BLaER1 treated with 17β-estradiol and CSF1 and Interleukin-3, amounts not matched to agents 10 nM and 100 nM (cell line): ENCODE measurements around the gene CDC14B.

Experiments used
- H3K27ac ChIP-seq, 11 experiments: shearing (Covaris generic); formaldehyde crosslinking; 2 replicates each; pipeline ENCODE4 v1.8.1; 2022
- H3K27me3 ChIP-seq, 11 experiments: shearing (Covaris generic); formaldehyde crosslinking; 2 replicates each; pipeline ENCODE4 v1.8.1; 2022
- H3K36me3 ChIP-seq, 11 experiments: shearing (Covaris generic); formaldehyde crosslinking; 2 replicates each; pipeline ENCODE4 v1.8.1; 2022
- H3K4me1 ChIP-seq, 10 experiments: shearing (Covaris generic); formaldehyde crosslinking; 2 replicates each; pipeline ENCODE4 v1.8.1; 2022
- H3K4me2 ChIP-seq, 11 experiments: shearing (Covaris generic); formaldehyde crosslinking; 2 replicates each; pipeline ENCODE4 v1.8.1; 2022
- H3K4me3 ChIP-seq, 10 experiments: shearing (Covaris generic); formaldehyde crosslinking; 2 replicates each; pipeline ENCODE4 v1.8.1; 2022
- H3K9ac ChIP-seq, 11 experiments: shearing (Covaris generic); formaldehyde crosslinking; 2 replicates each; pipeline ENCODE4 v1.8.1; 2022
- H3K9me3 ChIP-seq, 11 experiments: shearing (Covaris generic); formaldehyde crosslinking; replicated peaks in 1 of 11; 2 replicates each; pipeline ENCODE4 v1.8.1; 2022
- H4K20me1 ChIP-seq, 11 experiments: shearing (Covaris generic); formaldehyde crosslinking; 2 replicates each; pipeline ENCODE4 v1.8.1; 2022
- Cebpa-rat ChIP-seq, 11 experiments: shearing (Covaris generic); IDR thresholded peaks; 2 replicates each; pipeline ENCODE4 v1.8.1; 2022

CDC14B gene

GRCh38 chr9:96483733-96484390, 135.8 kb downstream of the CDC14B start:
- Histone ChIP-seq H3K4me1 (peaks cover 0 to 11% (median under 1%) of the 10 kb centered on the region in 10 experiments; a peak in 5 of 20 replicates), H3K9me3 (no peaks in the 10 kb centered on the region), H3K36me3 (peaks cover 0 to 28% (median 20%) of the 10 kb centered on the region in 11 experiments; a peak in 11 of 22 replicates), H3K9ac (no peak overlapping the region), H3K4me3 (no peak overlapping the region), H4K20me1 (no peaks in the 10 kb centered on the region), H3K4me2 (no peak overlapping the region), H3K27me3 (no peaks in the 10 kb centered on the region), H3K27ac (no peak overlapping the region)
- no peak for TF ChIP-seq Cebpa-rat (IDR thresholded peaks at IDR 0.05)

DNA sequence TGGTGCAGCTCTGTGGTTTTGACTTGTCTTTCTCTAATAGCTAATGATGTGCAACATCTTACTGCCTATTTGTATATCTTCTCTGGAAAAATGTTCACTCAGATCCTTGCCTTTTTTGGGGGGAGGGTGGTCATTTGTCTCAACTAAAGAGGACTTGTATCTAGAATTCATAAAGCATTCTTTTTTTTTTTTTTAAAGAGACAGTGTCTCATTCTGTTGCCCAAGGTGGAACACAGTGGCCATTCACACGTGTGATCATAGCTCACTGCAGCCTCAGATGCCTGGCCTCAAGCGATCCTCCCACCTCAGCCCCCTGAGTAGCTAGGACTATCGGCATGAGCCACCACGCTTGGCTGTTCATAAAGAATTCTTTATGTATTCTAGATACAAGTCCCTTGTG, 136.4 kb downstream of the CDC14B start:
- Histone ChIP-seq H3K4me3 (no peak overlapping the region), H3K9ac (no peak overlapping the region), H3K36me3 (peaks cover 0 to 21% (median 14%) of the 10 kb centered on the region in 11 experiments; a peak in 11 of 22 replicates), H3K27me3 (no peaks in the 10 kb centered on the region), H3K4me1 (peaks cover 0 to 11% (median 2%) of the 10 kb centered on the region in 10 experiments; a peak in 6 of 20 replicates), H3K9me3 (no peaks in the 10 kb centered on the region), H4K20me1 (no peaks in the 10 kb centered on the region), H3K27ac (no peak overlapping the region), H3K4me2 (no peak overlapping the region)
- no peak for TF ChIP-seq Cebpa-rat (IDR thresholded peaks at IDR 0.05)

DNA sequence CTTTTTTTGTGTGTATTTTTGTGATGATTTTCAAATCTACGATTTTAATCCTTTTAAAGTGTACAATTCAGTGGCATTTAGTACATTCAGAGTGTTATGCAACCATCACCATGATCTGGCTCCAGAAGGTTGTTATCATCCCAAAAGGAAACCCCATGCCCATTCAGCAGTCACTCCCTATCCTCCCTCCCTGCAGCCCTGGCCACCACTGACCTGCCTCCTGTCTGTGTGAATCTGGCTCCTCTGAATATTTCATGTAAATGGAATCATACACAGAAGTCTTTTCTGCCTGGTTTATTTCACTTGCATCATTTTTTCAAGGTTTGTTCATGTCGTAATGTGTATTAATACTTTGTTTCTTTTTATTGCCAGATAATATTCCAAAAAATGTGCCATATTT, 137.2 kb downstream of the CDC14B start:
- Histone ChIP-seq H3K27me3 (no peaks in the 10 kb centered on the region), H3K9ac (no peak overlapping the region), H3K4me1 (peaks cover 0 to 11% (median 2%) of the 10 kb centered on the region in 10 experiments; a peak in 6 of 20 replicates), H3K27ac (no peak overlapping the region), H3K4me3 (no peak overlapping the region), H3K4me2 (no peak overlapping the region), H3K9me3 (no peaks in the 10 kb centered on the region), H3K36me3 (peaks cover 0 to 18% (median 11%) of the 10 kb centered on the region in 11 experiments; a peak in 9 of 22 replicates), H4K20me1 (no peaks in the 10 kb centered on the region)
- TF ChIP-seq Cebpa-rat (IDR thresholded peaks at IDR 0.05): no peak

DNA sequence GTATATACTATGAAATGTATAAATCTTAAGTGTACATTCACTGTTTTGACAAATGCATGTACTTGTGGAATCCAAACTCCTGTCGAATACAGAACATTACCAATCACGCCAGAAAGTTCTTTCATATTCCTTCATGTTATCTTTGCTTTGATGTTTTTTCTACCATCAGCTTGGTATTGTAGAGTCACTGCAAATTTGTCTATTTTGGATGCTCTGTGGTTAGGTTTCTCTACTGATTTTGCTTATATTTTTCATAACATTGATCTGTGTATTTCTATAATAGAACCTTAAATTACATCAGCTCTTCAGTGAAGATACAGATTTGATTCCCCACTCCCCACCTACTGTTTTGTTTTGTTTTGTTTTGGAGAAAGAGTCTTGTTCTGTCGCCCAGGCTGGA, 138.9 kb downstream of the CDC14B start:
- Histone ChIP-seq H3K9me3 (no peaks in the 10 kb centered on the region), H3K36me3 (peaks cover 0 to 8% (median 4%) of the 10 kb centered on the region in 11 experiments; a peak in 8 of 22 replicates), H3K4me2 (no peak overlapping the region), H3K9ac (no peak overlapping the region), H3K4me3 (no peak overlapping the region), H4K20me1 (no peaks in the 10 kb centered on the region), H3K4me1 (peaks cover 0 to 11% (median 0%) of the 10 kb centered on the region in 10 experiments; a peak in 5 of 20 replicates), H3K27ac (no peak overlapping the region), H3K27me3 (no peaks in the 10 kb centered on the region)
- TF ChIP-seq Cebpa-rat (IDR thresholded peaks at IDR 0.05): no peak

GRCh38 chr9:96478829-96479371, 140.7 kb downstream of the CDC14B start:
- no peak for TF ChIP-seq Cebpa-rat (IDR thresholded peaks at IDR 0.05)
- Histone ChIP-seq H3K27ac (no peak overlapping the region), H3K36me3 (peaks cover 0 to 5% (median 0%) of the 10 kb centered on the region in 11 experiments; a peak in 3 of 22 replicates), H3K4me1 (peaks cover 0 to 6% (median 0%) of the 10 kb centered on the region in 10 experiments; a peak in 4 of 20 replicates), H3K4me3 (no peak overlapping the region), H3K4me2 (peak overlapping the region in 1 of 11 experiments; percentile 13; a peak in 1 of 22 replicates), H3K9ac (no peak overlapping the region), H4K20me1 (no peaks in the 10 kb centered on the region), H3K27me3 (no peaks in the 10 kb centered on the region), H3K9me3 (no peaks in the 10 kb centered on the region)

- no peak for TF ChIP-seq Cebpa-rat (IDR thresholded peaks at IDR 0.05)
- Histone ChIP-seq H4K20me1 (no peaks in the 10 kb centered on the region), H3K4me3 (no peak overlapping the region), H3K4me2 (no peak overlapping the region), H3K4me1 (peaks cover 0 to 6% (median 0%) of the 10 kb centered on the region in 10 experiments; a peak in 4 of 20 replicates), H3K9me3 (no peaks in the 10 kb centered on the region), H3K27ac (no peak overlapping the region), H3K9ac (no peak overlapping the region), H3K27me3 (no peaks in the 10 kb centered on the region), H3K36me3 (peaks cover 0 to 20% (median 0%) of the 10 kb centered on the region in 11 experiments; a peak in 8 of 22 replicates)
Observed at GRCh38 chr9:96476591-96476990, 143.1 kb downstream of the CDC14B start.

GRCh38 chr9:96476013-96476412, 143.6 kb downstream of the CDC14B start:
- Histone ChIP-seq H3K4me2 (no peak overlapping the region), H3K4me3 (no peak overlapping the region), H3K9ac (no peak overlapping the region), H3K27ac (no peak overlapping the region), H3K27me3 (no peaks in the 10 kb centered on the region), H3K9me3 (no peaks in the 10 kb centered on the region), H4K20me1 (no peaks in the 10 kb centered on the region), H3K36me3 (peaks cover 0 to 26% (median 4%) of the 10 kb centered on the region in 11 experiments; a peak in 10 of 22 replicates), H3K4me1 (peaks cover 0 to 6% (median 0%) of the 10 kb centered on the region in 10 experiments; a peak in 4 of 20 replicates)
- TF ChIP-seq Cebpa-rat (IDR thresholded peaks at IDR 0.05): no peak

DNA sequence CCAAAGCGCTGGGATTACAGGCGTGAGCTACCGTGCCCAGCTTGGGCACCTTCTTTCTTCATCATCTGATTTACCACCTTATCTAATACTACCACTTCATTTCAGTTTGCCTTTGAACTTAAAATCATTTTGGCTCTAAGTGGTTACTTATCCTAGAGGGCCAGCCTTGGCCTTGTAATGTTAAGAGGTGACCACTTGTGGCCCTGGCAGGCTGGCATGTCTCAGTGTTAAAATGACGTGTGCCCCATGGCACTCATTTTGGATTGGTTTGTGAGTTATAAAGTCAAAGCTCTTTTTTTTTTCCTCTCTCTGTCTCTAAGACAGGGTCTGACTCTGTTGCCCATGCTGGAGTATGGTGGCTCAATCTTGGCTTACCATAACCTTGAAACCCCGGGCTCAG, 151.9 kb downstream of the CDC14B start:
- Histone ChIP-seq H3K27me3 (no peaks in the 10 kb centered on the region), H3K36me3 (peaks cover 0 to 58% (median 12%) of the 10 kb centered on the region in 11 experiments; a peak in 12 of 22 replicates), H3K9ac (no peak overlapping the region), H3K9me3 (no peaks in the 10 kb centered on the region), H4K20me1 (no peaks in the 10 kb centered on the region), H3K4me1 (no peaks in the 10 kb centered on the region), H3K4me2 (no peak overlapping the region), H3K4me3 (no peak overlapping the region), H3K27ac (no peak overlapping the region)
- no peak for TF ChIP-seq Cebpa-rat (IDR thresholded peaks at IDR 0.05)

DNA sequence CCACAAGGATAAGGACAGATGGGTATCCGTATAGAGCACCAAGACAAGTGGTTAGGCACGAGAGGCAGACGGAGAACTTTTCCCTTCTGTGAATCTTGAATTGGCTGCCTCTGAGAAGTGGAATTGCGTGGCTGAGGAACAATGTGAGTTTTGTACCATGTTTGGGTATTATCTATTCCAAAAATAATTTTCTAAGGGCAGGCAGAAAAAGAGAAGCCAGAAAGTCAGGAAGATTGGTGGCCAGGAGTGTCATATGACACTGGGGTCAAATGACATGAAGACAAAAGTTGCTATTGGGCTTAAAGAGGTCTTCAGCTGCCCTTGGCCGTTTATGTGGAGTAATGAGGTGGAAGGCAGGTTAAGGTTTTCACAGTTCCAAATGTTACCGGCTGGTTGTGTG, 155.2 kb downstream of the CDC14B start:
- TF ChIP-seq Cebpa-rat (IDR thresholded peaks at IDR 0.05): no peak
- Histone ChIP-seq H3K4me3 (no peak overlapping the region), H3K27ac (no peak overlapping the region), H4K20me1 (no peaks in the 10 kb centered on the region), H3K27me3 (no peaks in the 10 kb centered on the region), H3K4me2 (no peak overlapping the region), H3K36me3 (peaks cover 0 to 34% (median 0%) of the 10 kb centered on the region in 11 experiments; a peak in 4 of 22 replicates), H3K4me1 (no peaks in the 10 kb centered on the region), H3K9me3 (no peaks in the 10 kb centered on the region), H3K9ac (no peak overlapping the region)
